ENCODE results near the gene LYPD4.

Gene LYPD4

GRCh38 chr19:41844601-41845000 is at the start of gene LYPD4:
LYPD4 (minus strand) TSS chr19:41844683; CDS start chr19:41839285, 5,398 bp downstream.
- no peak for FAIRE-seq
- DNase-seq (ENCODE audit: extremely low spot score, insufficient read length, low read depth), result no peak

GRCh38 chr19:41893899-41894298 is 49.4 kb upstream of the LYPD4 start:
- DNase-seq (ENCODE audit: extremely low spot score, insufficient read length, low read depth) (no peak), FAIRE-seq (no peak)

- FAIRE-seq, result no peak
- DNase-seq (ENCODE audit: extremely low spot score, insufficient read length, low read depth), result no peak
Measured at GRCh38 chr19:41892173-41892902, 47.9 kb upstream of the LYPD4 start.

GRCh38 chr19:41890936-41891335 is 46.5 kb upstream of the LYPD4 start:
- FAIRE-seq, result no peak
- DNase-seq (ENCODE audit: extremely low spot score, insufficient read length, low read depth), result no peak

GRCh38 chr19:41889896-41890295 is 45.4 kb upstream of the LYPD4 start:
- no peak for FAIRE-seq
- DNase-seq (ENCODE audit: extremely low spot score, insufficient read length, low read depth), result no peak

- FAIRE-seq (no peak), DNase-seq (ENCODE audit: extremely low spot score, insufficient read length, low read depth) (no peak)
Measured at GRCh38 chr19:41888926-41889325, 44.4 kb upstream of the LYPD4 start.

- FAIRE-seq (peak; percentile 80), DNase-seq (ENCODE audit: extremely low spot score, insufficient read length, low read depth) (no peak)
Measured at GRCh38 chr19:41887711-41888382, 43.4 kb upstream of the LYPD4 start.

GRCh38 chr19:41886761-41887710 is 42.6 kb upstream of the LYPD4 start:
- FAIRE-seq, result peak; percentile 92
- DNase-seq (ENCODE audit: extremely low spot score, insufficient read length, low read depth), result no peak

- FAIRE-seq (peak; percentile 98), DNase-seq (ENCODE audit: extremely low spot score, insufficient read length, low read depth) (peak; percentile 93)
Measured at GRCh38 chr19:41883821-41884733, 39.6 kb upstream of the LYPD4 start.

- FAIRE-seq (no peak), DNase-seq (ENCODE audit: extremely low spot score, insufficient read length, low read depth) (no peak)
Measured at GRCh38 chr19:41883463-41883820, 39.0 kb upstream of the LYPD4 start.

- no peak for DNase-seq (ENCODE audit: extremely low spot score, insufficient read length, low read depth)
- peak; percentile 85 for FAIRE-seq
Measured at GRCh38 chr19:41882568-41883462, 38.3 kb upstream of the LYPD4 start, which contains the start of gene ARHGEF1. ARHGEF1 (plus strand) TSS chr19:41883184; CDS start chr19:41888083, 4,899 bp downstream.

GRCh38 chr19:41880329-41880708 is 35.8 kb upstream of the LYPD4 start:
- FAIRE-seq, result no peak
- DNase-seq (ENCODE audit: extremely low spot score, insufficient read length, low read depth), result no peak

- FAIRE-seq, result no peak
- DNase-seq (ENCODE audit: extremely low spot score, insufficient read length, low read depth), result no peak
Measured at GRCh38 chr19:41879670-41880328, 35.3 kb upstream of the LYPD4 start.

GRCh38 chr19:41879080-41879479 is 34.6 kb upstream of the LYPD4 start:
- DNase-seq (ENCODE audit: extremely low spot score, insufficient read length, low read depth) (no peak), FAIRE-seq (no peak)

GRCh38 chr19:41877916-41878905 is 33.7 kb upstream of the LYPD4 start:
- DNase-seq (ENCODE audit: extremely low spot score, insufficient read length, low read depth) (no peak), FAIRE-seq (peak; percentile 83)

- DNase-seq (ENCODE audit: extremely low spot score, insufficient read length, low read depth), result peak; percentile 60
- FAIRE-seq, result peak; percentile 99
Measured at GRCh38 chr19:41876847-41877832, 32.7 kb upstream of the LYPD4 start, which contains the start of gene CD79A. CD79A (plus strand) TSS chr19:41877279; CDS start chr19:41877305, 26 bp downstream.

Measured in GM18507 (cell line).